ENCODE data around the gene FIBCD1. TPM values are rescaled to one million over a fixed set of nuclear protein-coding genes. Genes with fewer than 3 reads are reported as not detected.
A peak's percentile ranks its signal among the peaks of the same experiment; 100 is the strongest.

The FIBCD1 gene
- total and polyA plus RNA-seq, 2 of the 8 experiments (the other 6 are each of a cell fraction or from before 2014, with no cell fraction given), result 6.1 to 8.8 TPM

- Histone ChIP-seq H4K20me1 (replicated peaks in 1 of 2; ENCODE audit: control insufficient read depth in 1 of 2, insufficient read depth in 2 of 2, low read length in 2 of 2) (peaks cover 3 to 5% of the 10 kb centered on the region in 2 experiments), H3K14ac (ENCODE audit: insufficient read length) (no peak overlapping the region), H2AK5ac (ENCODE audit: low read depth, low read length) (no peak overlapping the region), H4K91ac (replicated peaks; ENCODE audit: insufficient read length, low read length) (no peak overlapping the region), H3K9me3 (ENCODE audit: insufficient read depth in 2 of 2, low read depth in 1 of 2, low read length in 1 of 2) (no peaks in the 10 kb centered on the region), H3K27ac (ENCODE audit: low read depth, low read length) (no peak overlapping the region), H3K27me3 (replicated peaks in 1 of 4; ENCODE audit: control insufficient read depth in 3 of 4, extremely low read depth in 1 of 4, insufficient read depth in 3 of 4, low read length in 3 of 4) (peaks cover 18 to 44% (median 32%) of the 10 kb centered on the region in 4 experiments), H3K79me1 (ENCODE audit: low read depth, low read length) (no peaks in the 10 kb centered on the region), H2AFZ (ENCODE audit: low read length) (no peak overlapping the region), H3K79me2 (ENCODE audit: control insufficient read depth in 1 of 2, insufficient read depth in 2 of 2, low read length in 2 of 2) (no peaks in the 10 kb centered on the region), H3K23me2 (ENCODE audit: low read depth, low read length) (peaks cover 14% of the 10 kb centered on the region; the same call in 1 of the 2 replicates), H4K5ac (ENCODE audit: insufficient read length, low read depth, low read length) (no peak overlapping the region), H4K8ac (ENCODE audit: extremely low read depth, insufficient read depth, low read length) (peak overlapping the region; percentile 43), H3K4me3 (ENCODE audit: extremely low read depth in 1 of 4, insufficient read depth in 2 of 4, low read depth in 3 of 4, low read length in 4 of 4) (peak overlapping the region; percentile 23 to 96 (median 44); a peak in 7 of 8 replicates), H3K56ac (replicated peaks; ENCODE audit: insufficient read length, low read depth, low read length) (no peak overlapping the region), H3K4me1 (replicated peaks in 1 of 4; ENCODE audit: control insufficient read depth in 3 of 4, insufficient read depth in 4 of 4, low read length in 3 of 4) (peaks cover 8 to 37% (median 15%) of the 10 kb centered on the region in 4 experiments), H2BK15ac (ENCODE audit: low read length) (0 out of 2 replicates have a peak overlapping the region, but pooled peaks have one; percentile 92), H2BK20ac (ENCODE audit: low read length) (0 out of 2 replicates have a peak overlapping the region, but pooled peaks have one; percentile 80), H2BK120ac (replicated peaks; ENCODE audit: low read depth, low read length) (no peak overlapping the region), H3K4ac (replicated peaks; ENCODE audit: insufficient read length, low read depth, low read length) (no peak overlapping the region), H3K36me3 (ENCODE audit: control insufficient read depth in 2 of 4, insufficient read depth in 4 of 4, low read length in 3 of 4) (no peaks in the 10 kb centered on the region; a peak in 1 of 8 replicates), H3K23ac (ENCODE audit: insufficient read length) (no peak overlapping the region), H3K18ac (ENCODE audit: extremely low read depth, low read length) (peak overlapping the region; percentile 78), H2BK12ac (ENCODE audit: low read depth, low read length) (peak overlapping the region; percentile 60; the same call in 1 of the 2 replicates), H3K4me2 (ENCODE audit: insufficient read depth in 1 of 2, low read depth in 2 of 2, low read length in 2 of 2) (peak overlapping the region; percentile 0 to 73), H2BK5ac (ENCODE audit: low read depth, low read length) (no peak overlapping the region), H3K9ac (replicated peaks in 1 of 4; ENCODE audit: extremely low read depth in 1 of 4, low read depth in 3 of 4, low read length in 3 of 4) (no peak overlapping the region)
- ChIA-PET POLR2A (ENCODE audit: partially characterized antibody) (no interaction called here), CTCF (ENCODE audit: partially characterized antibody) (interaction anchor here (0.7 to 1.4 kb wide), 8 partner anchors 29 to 73 kb away, joined by 3 to 4 read pairs (median 3); no protein-coding TSS in a partner anchor)
- FAIRE-seq (no peak), DNase-seq (ENCODE audit: low read depth in 1 of 2, low spot score in 2 of 2) (peak in 1 of 2 experiments; percentile 73)
- WGBS, 2 experiments (ENCODE audit: extremely low coverage in 1 of 2, insufficient coverage in 1 of 2, insufficient read length in 1 of 2, insufficient replicate concordance in 2 of 2, low coverage in 1 of 2, low lambda C conversion rate in 2 of 2, missing lambda C conversion rate in 1 of 2), result 2% methylated on average over 9 of the region's 32 CpGs; no CpG with 5 or more reads in 1 of the 2 experiments
- TF ChIP-seq ATF3 (IDR thresholded peaks at IDR 0.05; ENCODE audit: insufficient read depth, low read depth, low read length), result no peak
- TF ChIP-seq CREB1 (IDR thresholded peaks at IDR 0.05), result no peak
- peak; percentile 77 for TF ChIP-seq EZH2 (IDR thresholded peaks at IDR 0.05; ENCODE audit: low read depth, low read length, severe bottlenecking)
- TF ChIP-seq POLR2AphosphoS5 (IDR thresholded peaks at IDR 0.05; ENCODE audit: low read depth, low read length), result no peak
- no peak for TF ChIP-seq CHD2 (IDR thresholded peaks at IDR 0.05; ENCODE audit: low read length)
These were observed 1.0 kb upstream of the FIBCD1 start for GRCh38 chr9:130940027-130940549.
